Fibroblast of skin of right biceps (primary cell): ENCODE data around the gene METAP1.
A peak's percentile ranks its signal among the peaks of the same experiment; 100 is the strongest.
"Not testable (repeated sequence)": the region's sequence is repeated elsewhere in the genome, so short reads cannot be mapped to it uniquely, and the experiment has no call there.

Source experiments
- DNase-seq: peaks from one replicate; pipeline ENCODE4 v3.0.0-alpha.2; 2013

Gene METAP1

DNA sequence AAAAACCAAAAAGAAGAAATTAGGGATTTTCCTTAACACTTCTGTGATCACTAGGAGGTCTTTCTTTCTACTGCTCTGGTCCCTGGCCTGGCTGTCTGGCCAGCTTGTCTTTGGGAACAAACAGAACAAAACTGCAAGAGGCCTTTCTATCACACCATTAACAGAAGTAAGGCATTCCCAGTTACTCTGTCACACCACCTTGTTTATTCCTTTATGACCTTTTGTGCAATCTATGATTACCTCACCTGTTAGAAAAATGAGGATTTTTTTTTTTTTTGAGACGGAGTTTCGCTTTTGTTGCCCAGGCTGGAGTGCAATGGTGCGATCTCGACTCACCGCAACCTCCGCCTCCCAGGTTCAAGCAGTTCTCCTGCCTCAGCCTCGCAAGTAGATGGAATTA is 3.0 kb downstream of the METAP1 start:
- no peak for DNase-seq

- DNase-seq: no peak
Measured at GRCh38 chr4:99002279-99002678, 6.8 kb downstream of the METAP1 start.

DNA sequence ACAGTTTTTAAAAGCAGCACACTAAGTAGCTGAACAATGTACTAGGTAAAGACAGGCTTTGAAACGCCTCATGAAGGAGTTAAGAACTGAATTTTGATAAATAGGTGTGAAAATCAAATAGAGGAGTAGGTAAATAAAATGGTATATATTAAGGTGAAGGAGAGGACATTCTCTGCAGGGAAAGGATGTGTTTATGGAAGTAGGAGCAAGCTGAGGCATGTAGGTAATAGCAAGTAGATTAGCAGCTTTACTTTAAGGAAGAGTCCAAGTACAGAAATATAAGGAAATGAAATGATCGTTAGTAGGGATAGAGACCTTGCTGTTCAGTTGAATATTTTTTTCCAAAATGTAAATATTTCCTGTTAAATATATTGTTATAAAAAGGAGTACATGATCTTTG is 12.5 kb downstream of the METAP1 start:
- no peak for DNase-seq

DNA sequence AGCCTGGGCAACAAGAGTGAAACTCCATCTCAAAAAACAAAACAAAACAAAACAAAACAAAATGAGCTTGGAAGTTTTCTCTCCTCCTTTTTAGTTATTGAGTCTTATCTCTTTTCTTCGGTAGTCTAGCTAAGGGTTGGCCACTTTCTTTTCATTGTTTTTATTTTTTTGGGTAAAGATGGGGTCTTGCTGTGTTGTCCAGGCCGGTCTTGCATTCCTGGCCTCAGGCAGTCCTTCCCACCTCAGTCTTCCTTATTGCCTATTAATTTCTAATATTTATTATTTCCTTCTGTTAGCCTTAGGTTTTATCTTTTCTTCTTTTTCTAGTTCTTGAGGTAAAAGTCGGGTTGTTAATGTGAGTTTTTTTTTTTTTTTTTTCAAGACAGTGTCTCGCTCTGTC is 16.4 kb downstream of the METAP1 start:
- no peak for DNase-seq

DNA sequence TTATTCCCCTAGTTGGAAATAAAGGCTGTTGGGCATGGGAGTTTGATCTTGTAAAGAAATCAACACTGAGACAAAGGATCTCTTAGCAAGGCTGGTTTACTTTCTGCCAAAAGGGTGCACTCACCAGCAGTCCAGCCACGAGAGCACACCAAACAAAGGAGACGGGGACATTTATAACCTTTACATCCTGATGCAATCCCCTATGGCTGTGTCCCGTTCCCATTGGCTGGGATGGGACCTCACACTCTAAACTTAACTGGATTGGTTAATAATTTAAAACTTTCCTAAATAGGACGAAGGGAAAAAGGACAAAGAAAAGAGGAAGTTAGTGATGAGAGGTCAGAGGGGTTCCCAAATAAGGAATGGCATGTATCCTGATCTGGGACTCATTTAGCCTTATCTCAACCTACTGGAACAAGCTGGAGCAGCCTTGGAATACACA is 17.9 kb downstream of the METAP1 start:
- DNase-seq: peak; percentile 40

GRCh38 chr4:99013884-99014523 is 18.5 kb downstream of the METAP1 start:
- DNase-seq: no peak

DNA sequence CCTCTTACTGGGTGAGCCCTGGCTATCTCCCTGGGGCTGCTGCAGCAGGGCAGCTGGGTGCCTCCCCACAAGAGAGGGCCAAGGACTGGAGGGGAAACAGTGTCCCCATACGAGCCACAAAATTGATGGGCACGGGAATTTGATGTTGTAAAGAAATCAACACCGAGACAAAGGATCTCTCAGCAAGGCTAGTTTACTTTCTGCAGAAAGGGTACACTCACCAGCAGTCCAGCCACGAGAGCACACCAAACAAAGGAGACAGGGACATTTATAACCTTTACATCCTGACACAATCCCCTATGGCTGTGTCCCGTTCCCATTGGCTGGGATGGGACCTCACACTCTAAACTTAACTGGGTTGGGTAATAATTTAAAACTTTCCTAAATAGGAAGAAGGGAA is 25.9 kb downstream of the METAP1 start:
- no peak for DNase-seq

DNA sequence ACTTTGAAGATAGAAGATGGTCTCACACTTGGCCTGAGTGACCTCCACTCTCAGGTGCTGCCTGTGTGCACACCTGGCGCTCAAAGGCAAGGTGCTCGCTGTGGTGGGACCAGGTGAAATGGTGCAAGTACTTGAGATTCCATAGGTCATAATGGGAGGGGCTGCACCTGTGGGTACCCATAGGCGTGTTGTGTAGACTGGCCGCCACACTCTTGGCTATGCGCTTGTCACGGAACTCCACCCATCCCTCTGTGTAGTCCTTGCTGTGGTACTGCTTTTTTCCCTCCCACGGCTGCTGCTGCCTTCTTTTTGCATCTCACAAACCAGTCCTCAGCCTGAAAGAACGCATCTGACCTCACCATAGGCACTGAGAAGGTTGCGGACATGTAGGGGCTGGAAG is 27.0 kb downstream of the METAP1 start:
- DNase-seq: no peak

DNA sequence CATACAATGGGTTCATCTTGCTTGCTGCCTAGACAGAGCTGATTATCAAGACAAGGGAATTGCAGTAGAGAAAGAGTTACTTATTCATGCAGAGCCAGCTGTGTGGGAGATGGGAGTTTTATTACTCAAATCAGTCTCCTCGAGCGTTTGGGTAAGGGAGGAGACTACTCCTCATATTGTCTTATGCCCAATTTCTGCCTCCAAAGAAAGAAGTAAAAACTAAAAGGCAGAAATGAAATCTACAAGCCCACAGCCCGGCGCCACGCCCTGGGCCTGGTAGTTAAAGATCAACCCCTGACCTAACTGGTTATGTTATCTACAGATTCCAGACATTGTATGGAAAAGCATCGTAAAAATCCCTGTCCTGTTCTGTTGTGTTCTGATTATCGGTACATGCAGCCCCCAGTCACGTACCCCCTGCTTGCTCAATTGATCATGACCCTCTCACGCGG is 28.3 kb downstream of the METAP1 start:
- not testable (repeated sequence) for DNase-seq

DNA sequence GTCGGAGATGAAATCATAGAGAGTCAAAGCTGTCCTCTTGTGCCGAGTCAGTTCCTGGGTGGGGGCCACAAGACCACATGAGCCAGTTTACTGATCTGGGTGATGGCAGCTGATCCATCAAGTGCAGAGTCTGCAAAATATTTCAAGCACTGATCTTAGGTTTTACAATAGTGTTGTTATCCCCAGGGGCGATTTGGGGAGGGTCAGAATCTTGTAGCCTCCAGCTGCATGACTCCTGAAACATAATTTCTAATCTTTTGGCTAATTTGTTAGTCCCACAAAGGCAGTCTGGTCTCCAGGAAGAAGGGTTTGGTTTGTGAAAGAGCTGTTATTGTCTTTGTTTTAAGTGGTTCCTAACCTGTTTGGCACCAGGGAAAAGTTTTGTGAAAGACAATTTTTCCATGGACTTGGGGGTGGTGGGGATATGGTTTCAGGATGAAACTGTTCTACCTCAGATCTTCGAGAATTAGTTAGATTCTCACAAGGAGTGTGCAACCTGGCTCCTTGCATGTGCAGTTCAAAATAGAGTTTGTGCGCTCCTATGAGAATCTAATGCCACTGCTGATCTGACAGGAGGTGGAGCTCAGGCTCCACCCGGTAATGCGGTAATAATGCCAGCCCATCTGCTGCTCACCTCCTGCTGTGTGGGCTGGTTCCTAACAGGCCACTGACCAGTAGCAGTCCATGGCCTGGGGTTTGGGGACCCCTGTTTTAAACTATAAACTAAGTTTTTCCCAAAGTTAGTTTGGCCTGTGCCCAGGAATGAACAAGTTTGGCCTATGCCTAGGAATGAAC is 29.2 kb downstream of the METAP1 start:
- DNase-seq: no peak

DNA sequence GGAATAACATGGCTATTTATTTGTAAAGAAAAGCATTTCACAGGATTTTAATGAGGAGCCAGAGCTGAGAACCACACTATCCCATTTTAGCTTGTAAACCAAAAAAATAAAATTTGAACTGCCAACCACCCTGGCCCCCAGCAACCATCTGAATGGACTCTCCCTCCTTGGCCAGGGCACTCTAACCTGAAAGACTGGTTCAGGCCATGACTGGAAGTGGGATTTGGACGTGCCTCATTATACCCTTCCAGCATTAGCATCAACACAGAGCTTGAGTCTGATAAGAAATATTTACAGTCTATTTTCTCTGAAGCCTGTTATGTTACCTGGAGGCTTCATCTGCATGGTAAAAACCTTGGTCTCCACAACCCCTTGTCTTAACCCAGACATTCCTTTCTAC is 30.0 kb downstream of the METAP1 start:
- DNase-seq: no peak

DNA sequence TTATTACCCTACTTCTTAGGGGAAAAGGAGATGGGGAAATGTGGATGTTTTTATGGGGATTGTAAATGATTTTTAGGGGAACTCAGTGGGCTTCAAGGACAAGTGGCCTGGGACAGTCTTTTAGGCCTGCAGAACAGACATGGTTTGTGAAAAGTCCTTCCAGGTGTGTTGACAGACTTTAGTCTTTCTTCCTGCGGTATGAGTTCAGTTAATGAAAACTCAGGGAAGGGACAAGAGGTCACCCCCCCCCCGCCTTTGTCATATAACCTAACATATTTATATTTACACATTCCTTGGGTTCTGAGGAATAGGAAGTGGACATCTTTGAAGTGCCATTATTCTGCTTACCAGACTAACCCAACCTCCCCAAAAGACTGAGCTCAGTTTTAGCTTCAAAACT is 31.8 kb downstream of the METAP1 start:
- DNase-seq: no peak

DNA sequence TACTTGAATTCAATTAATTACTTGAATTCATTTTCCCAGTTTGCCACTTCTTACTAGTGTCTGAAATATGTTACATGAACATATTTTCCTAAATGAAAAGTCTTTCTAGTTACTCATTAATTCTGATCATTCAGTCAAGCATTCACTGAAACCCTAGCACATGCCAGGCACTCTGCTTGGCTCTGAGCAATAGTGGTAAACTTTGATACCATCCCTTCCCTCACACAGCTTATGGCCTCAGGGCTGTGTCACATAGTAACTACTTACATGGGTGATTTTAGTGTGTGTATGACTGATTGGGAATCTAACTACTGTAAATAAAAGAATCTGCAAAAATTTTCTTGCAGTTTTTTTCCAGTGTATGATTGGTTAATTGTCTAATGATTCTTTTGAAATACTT is 32.7 kb downstream of the METAP1 start:
- peak; percentile 38 for DNase-seq

DNA sequence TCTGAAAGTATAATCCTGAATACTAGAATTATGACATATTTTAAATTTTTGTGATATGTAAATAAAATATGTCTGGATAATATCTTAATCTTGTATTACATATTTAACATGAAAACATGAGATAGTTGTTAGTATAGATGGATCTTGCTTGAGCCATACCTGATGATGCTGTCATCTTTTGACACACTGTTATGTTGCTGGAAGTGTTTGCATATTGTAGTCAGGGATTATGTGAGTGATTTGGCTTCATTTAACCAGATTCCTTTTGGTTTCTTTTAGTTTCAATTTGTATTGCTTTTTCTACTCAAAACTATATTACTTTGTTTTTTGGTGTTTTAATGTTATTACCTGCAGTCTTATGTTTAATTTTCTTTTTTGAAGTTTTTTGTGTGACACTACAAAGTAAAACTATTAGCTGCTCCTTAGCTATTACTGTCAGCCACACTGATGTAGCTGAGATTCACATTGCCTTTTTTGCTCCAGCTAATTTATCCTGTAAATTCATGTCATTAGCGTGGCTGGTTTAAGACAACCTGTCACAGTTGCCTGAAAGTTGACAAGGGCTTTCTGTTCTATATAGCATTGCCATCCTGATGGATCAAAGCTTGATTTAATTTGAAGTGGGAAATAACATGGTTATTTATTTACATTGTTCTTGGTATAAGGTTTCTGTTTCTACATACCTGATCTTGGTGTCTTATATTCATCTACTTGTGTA is 33.7 kb downstream of the METAP1 start:
- no peak for DNase-seq

- peak; percentile 23 for DNase-seq
Measured at GRCh38 chr4:99029852-99030251, 34.3 kb downstream of the METAP1 start.

- DNase-seq: peak; percentile 24
Measured at GRCh38 chr4:99033956-99034355, 38.4 kb downstream of the METAP1 start.

DNA sequence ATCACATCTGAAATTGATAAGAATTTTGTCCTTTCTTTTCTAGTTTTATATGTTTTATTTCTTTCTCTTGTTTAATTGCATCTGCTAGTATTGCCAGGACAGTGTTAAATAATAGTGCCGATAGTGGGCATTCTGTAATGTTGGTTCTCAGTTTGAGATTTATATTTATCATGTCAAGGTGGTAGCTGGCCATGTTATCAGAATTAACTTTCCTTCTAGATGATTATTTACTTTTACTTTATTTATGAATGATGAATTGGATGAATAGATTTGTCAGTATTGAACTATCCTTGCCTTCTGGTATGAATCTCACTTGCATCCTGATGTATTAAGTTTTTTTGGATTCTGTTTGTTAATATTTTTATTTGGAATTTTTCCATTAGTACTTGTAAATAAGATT is 42.7 kb downstream of the METAP1 start:
- DNase-seq: no peak

DNA sequence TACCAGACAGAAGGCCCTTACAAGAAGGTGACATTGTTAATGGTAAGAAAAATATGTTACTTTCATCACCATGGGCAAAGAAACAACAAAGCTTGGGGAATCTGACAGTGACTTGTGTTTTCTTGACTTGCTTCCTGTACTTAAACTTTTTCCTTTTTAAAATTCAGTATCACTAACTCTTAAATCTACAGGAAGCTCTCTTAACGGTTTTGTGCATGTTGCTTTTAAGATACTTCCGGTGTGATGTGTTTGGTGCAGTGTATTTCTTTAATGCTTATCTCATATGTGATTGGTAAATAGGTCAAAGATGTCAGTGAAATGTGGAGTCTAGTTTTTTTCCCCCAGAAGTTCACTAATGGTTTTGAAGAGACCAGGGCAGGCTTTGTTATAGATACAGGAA is 47.8 kb downstream of the METAP1 start:
- DNase-seq: no peak

DNA sequence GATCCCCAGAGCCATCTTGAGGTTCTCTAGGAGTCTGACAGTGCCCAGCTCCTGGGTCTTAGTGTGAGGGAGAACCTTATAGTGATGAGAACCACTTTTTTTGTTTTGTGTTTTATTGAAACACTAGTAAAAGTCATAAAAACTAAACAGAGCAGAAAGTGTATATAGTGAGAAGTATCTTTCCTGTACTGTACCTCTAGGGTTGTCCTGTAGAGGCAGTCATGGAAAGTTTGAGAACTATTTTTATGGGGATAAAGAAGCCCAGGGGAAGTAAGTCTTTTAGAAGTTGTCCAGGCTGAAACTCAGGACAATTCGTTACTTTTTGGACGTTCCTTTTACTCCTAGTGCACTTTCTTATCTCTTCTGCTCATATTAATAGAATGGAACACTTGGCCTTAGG is 52.2 kb downstream of the METAP1 start:
- DNase-seq: no peak

DNA sequence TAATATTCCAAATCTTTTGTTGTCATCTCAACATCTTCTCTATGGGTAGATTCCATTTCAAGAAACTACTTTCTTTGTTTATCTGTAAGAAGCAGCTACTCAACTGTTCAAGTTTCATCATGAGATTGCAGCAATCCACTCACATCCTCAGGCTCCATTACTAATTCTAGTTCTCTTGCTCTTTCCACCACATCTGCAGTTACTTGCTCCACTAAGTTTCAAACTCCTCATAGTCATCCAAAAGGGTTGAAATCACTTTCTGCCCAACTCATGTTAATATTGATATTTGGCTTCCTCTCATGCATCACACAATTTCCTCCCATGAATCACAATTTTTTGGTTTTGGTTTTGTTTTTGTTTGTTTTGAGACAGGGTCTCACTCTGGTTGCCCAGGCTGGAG is 57.4 kb downstream of the METAP1 start:
- DNase-seq: no peak

DNA sequence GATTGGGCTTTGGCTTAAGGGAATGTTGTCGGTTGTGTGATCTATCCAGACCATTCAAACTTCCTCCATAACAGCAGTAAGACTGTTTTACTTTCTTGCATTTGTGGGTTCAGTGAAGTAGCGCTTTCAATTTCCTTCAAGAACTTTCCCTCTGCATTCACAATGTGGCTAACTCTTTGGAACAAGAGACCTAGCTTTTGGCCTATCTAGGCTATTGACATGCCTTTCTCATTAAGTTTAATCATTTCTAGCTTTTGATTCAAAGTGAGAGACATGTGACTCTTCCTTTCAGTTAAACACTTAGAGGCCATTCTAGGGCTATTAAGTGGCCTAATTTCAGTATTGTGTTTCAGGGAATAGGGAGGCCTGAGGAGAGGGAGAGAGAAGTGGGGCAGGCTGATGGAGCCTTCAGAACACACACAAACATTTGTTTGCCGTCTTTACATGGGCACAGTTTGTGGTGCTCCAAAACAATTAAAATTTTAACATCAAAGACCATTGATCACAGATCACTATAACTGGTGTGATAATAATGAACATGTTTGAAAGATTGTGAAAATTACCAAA is 59.0 kb downstream of the METAP1 start:
- DNase-seq: no peak

DNA sequence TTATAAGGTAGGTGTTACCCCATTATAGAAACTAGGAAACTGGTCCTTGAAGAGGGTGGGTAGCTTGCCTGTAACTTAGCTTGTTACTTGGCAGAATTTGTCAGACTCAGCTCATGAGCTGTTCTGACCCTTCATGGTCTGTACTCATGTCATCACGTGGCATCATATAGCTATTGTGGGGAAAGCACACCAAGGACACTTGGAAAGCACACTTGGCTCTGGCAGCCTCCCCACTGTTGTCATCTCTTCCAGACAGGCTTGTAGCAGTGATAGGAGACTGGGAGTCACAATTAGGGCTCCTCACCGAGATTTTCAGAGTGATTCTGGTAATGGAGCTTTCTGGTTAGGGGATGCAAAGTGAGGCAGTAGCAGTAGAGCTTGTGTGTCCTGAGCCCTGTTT is 62.7 kb downstream of the METAP1 start:
- DNase-seq: no peak

DNA sequence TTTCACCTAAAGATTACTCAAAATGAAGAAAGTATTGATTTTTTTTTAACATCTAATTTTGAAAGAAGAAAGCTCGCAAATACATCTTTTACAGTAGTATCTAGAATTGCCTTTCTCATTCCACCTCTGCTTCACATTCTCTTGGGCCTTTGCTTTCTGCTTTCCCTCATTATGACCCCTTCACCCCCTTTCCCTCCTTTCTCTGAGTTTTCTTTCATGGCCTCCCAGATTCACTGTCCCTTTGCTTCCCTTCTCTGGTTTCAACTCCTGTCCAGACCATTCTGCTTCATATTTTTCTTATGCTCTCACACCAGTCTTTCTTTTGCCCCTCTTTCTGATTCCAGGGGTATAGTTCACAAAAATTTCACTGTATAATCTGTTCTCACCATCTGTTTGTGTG is 64.0 kb downstream of the METAP1 start:
- DNase-seq: no peak
